B cell (primary cell): ENCODE data around the gene IL17B. TPM values are rescaled to one million over a fixed set of nuclear protein-coding genes. Genes with fewer than 3 reads are reported as not detected.

Experiments
- ATAC-seq: fragments of 200-7000 bp; cut with Tn5 transposase; one replicate; pipeline ENCODE4 v1.10.0; 2021; ENCODE audit warnings: low read depth, mild to moderate bottlenecking, moderate number of reproducible peaks, moderate library complexity
- CTCF ChIA-PET: fragments of 350-600 bp; sonication (Branson Sonifier 250); formaldehyde crosslinking; loops from one replicate; lab custom pipeline; 2021; ENCODE audit warnings: antibody characterized with exemption, inconsistent platforms; lab: Charles Lee
- POLR2A ChIA-PET: fragments of 350-600 bp; sonication (Branson Sonifier 250); formaldehyde crosslinking; loops from one replicate; lab custom pipeline; 2021; ENCODE audit warnings: antibody characterized with exemption; lab: Charles Lee
- DNase-seq: peaks from one replicate; pipeline ENCODE4 v3.0.0; 2013
- H2AFZ ChIP-seq: 2 replicates; pipeline ENCODE4 v1.6.1; 2012; ENCODE audit warnings: mild to moderate bottlenecking, low read depth, low read length; ENCODE audit not compliant: insufficient read depth, poor library complexity, severe bottlenecking
- H3K27ac ChIP-seq, 2 donors: 1 replicate in 1 of 2; 2 replicates in 1 of 2; pipeline ENCODE4 v1.5.1; 2012 to 2013; ENCODE audit warnings: low read length in 2 of 2, mild to moderate bottlenecking in 2 of 2, moderate library complexity in 1 of 2
- H3K27me3 ChIP-seq, 4 experiments: fragments of 200-600 bp in 1 of 4; sonication (generic) in 1 of 4; replicated peaks in 1 of 4; 1 replicate in 2 of 4; 2 replicates in 2 of 4; pipeline versions ENCODE4 v1.6.1 to v1.7.0; 2013 to 2016; ENCODE audit warnings: low read length in 3 of 4, mild to moderate bottlenecking in 2 of 4, mixed read lengths in 1 of 4, moderate library complexity in 1 of 4; ENCODE audit not compliant: insufficient read depth in 4 of 4, control insufficient read depth in 3 of 4; ENCODE audit errors: control extremely low read depth in 1 of 4
- H3K36me3 ChIP-seq, 2 experiments: replicated peaks in 1 of 2; 1 replicate in 1 of 2; 2 replicates in 1 of 2; pipeline versions ENCODE4 v1.6.1 to v1.7.1; 2013; ENCODE audit warnings: low read length in 1 of 2; ENCODE audit not compliant: insufficient read depth in 2 of 2, control insufficient read depth in 1 of 2; ENCODE audit errors: control extremely low read depth in 1 of 2, extremely low read depth in 1 of 2
- H3K4me1 ChIP-seq, 2 donors: fragments of 200-600 bp in 1 of 2; sonication (generic) in 1 of 2; 1 replicate in 1 of 2; 2 replicates in 1 of 2; pipeline versions ENCODE4 v1.5.1 to v1.6.1; 2013 to 2017; ENCODE audit warnings: low read length in 2 of 2; ENCODE audit not compliant: control insufficient read depth in 2 of 2, insufficient read depth in 2 of 2
- H3K4me2 ChIP-seq: replicated peaks from 2 replicates; pipeline ENCODE3; 2012; ENCODE audit warnings: mild to moderate bottlenecking, low read depth, low read length; ENCODE audit not compliant: poor library complexity, severe bottlenecking
- H3K4me3 ChIP-seq, 5 experiments: fragments of 200-600 bp in 1 of 5; sonication (generic) in 1 of 5; 1 replicate in 3 of 5; 2 replicates in 2 of 5; pipeline versions ENCODE4 v1.5.1 to v1.7.0; 2011 to 2016; ENCODE audit warnings: low read length in 4 of 5, mild to moderate bottlenecking in 4 of 5, low read depth in 2 of 5, control low read depth in 1 of 5, moderate library complexity in 1 of 5; ENCODE audit not compliant: insufficient read depth in 1 of 5; ENCODE audit errors: control extremely low read depth in 1 of 5, extremely low read depth in 1 of 5
- H3K79me2 ChIP-seq: fragments of 200-600 bp; sonication (generic); one replicate; pipeline ENCODE4 v1.6.0; 2016; ENCODE audit warnings: low read length; ENCODE audit not compliant: control insufficient read depth, insufficient read depth
- H3K9ac ChIP-seq: fragments of 200-600 bp; sonication (generic); 2 replicates; pipeline ENCODE4 v1.6.1; 2017; ENCODE audit warnings: mild to moderate bottlenecking, low read length, moderate library complexity
- H3K9me3 ChIP-seq, 3 donors: one replicate each; pipeline versions ENCODE4 v1.6.1 to v1.7.1; 2013; ENCODE audit warnings: low read length in 2 of 3; ENCODE audit not compliant: control insufficient read depth in 2 of 3, insufficient read depth in 1 of 3; ENCODE audit errors: control extremely low read depth in 1 of 3
- H4K20me1 ChIP-seq: 2 replicates; pipeline ENCODE4 v1.6.0; 2012; ENCODE audit warnings: mild to moderate bottlenecking, low read length; ENCODE audit not compliant: insufficient read depth, control insufficient read depth, poor library complexity, severe bottlenecking
- H3K27ac Mint-ChIP-seq: one replicate; pipeline ENCODE4 v1.8.0; 2021; ENCODE audit warnings: mixed read lengths
- H3K27me3 Mint-ChIP-seq: one replicate; pipeline ENCODE4 v1.8.0; 2021; ENCODE audit warnings: mixed read lengths
- H3K4me1 Mint-ChIP-seq: one replicate; pipeline ENCODE4 v1.8.0; 2021; ENCODE audit warnings: mixed read lengths
- H3K4me3 Mint-ChIP-seq: one replicate; pipeline ENCODE4 v1.8.0; 2021; ENCODE audit warnings: mixed read lengths
- H3K9me3 Mint-ChIP-seq: one replicate; pipeline ENCODE4 v1.8.0; 2022; ENCODE audit warnings: mixed read lengths; ENCODE audit not compliant: insufficient read depth
- EZH2 ChIP-seq: IDR thresholded peaks from 2 replicates; pipeline ENCODE4 v1.6.1; 2012; ENCODE audit warnings: borderline replicate concordance, low read depth, mild to moderate bottlenecking, moderate library complexity, low read length; ENCODE audit not compliant: insufficient read depth, poor library complexity, severe bottlenecking
- WGBS: methylation state at CpG from one replicate; pipeline ENCODE4 v1.1.5; 2013; ENCODE audit warnings: missing lambda C conversion rate; ENCODE audit not compliant: insufficient coverage; 5-methylcytosine and 5-hydroxymethylcytosine counted together
- intact Hi-C: fragments of 100-400 bp; cut with micrococcal nuclease; formaldehyde crosslinking; loops from one replicate; pipeline ENCODE4 v1.10.0; 2022
- polyA plus RNA-seq: library from polyadenylated mRNA; depleted of rRNA; stranded (reverse); fragments of >200 nt; gene quantifications from 2 replicates; pipeline ENCODE4 v1.2.3, GENCODE V29; 2012
- total RNA-seq, 2 donors: library from RNA; stranded (reverse); fragments of 120-200 nt in 1 of 2; gene quantifications; 1 replicate in 1 of 2; 2 replicates in 1 of 2; pipeline versions ENCODE4 v1.2.3 to v1.2.4, GENCODE V29; 2013 to 2022
- TF ChIP-seq, protein P1 (sequence below): fragments of 200-600 bp; IDR thresholded peaks from one replicate; pipeline ENCODE4 v1.8.0; 2022; ENCODE audit warnings: antibody characterized with exemption, mild to moderate bottlenecking

The IL17B gene
- total and polyA plus RNA-seq, 2 donors (not counting 1 experiment from before 2014, with no cell fraction given): not detected

DNA sequence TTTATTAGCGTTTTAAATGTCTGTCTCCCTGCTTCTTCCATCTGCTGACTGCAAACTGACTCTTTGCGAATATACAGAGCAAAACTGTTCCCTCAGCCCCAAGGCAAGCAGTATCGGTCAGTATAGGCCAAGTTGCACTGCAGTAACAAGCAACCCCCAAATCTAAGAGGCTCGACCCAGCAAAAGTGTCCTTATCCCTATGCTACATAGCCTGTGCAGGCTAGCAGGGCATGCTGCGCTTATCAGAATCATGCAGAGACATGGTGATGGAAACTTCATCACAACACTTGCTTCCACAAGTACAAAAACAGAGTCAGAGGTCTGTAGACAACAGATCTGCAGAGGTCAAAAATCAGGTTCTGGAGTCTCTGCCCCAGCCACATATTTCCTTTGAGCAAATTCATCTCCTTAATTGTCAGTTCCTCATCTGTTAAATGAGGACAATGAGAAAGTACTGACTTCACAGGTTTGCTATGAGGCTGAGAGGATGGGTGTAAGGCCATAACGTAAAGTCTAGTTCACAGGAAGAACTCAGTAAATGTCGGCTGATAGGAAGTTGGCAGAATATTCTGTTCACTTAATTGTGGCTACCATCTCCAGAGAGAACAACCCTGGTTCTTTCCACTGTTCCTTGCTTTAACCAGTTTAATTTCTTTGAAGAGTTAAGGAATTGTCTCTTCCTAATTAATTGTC lies 9.6 kb upstream of the IL17B start:
- TF ChIP-seq EZH2: no peak
- TF ChIP-seq, protein P1, sequence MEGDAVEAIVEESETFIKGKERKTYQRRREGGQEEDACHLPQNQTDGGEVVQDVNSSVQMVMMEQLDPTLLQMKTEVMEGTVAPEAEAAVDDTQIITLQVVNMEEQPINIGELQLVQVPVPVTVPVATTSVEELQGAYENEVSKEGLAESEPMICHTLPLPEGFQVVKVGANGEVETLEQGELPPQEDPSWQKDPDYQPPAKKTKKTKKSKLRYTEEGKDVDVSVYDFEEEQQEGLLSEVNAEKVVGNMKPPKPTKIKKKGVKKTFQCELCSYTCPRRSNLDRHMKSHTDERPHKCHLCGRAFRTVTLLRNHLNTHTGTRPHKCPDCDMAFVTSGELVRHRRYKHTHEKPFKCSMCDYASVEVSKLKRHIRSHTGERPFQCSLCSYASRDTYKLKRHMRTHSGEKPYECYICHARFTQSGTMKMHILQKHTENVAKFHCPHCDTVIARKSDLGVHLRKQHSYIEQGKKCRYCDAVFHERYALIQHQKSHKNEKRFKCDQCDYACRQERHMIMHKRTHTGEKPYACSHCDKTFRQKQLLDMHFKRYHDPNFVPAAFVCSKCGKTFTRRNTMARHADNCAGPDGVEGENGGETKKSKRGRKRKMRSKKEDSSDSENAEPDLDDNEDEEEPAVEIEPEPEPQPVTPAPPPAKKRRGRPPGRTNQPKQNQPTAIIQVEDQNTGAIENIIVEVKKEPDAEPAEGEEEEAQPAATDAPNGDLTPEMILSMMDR: no peak
- no peak for ATAC-seq

DNA sequence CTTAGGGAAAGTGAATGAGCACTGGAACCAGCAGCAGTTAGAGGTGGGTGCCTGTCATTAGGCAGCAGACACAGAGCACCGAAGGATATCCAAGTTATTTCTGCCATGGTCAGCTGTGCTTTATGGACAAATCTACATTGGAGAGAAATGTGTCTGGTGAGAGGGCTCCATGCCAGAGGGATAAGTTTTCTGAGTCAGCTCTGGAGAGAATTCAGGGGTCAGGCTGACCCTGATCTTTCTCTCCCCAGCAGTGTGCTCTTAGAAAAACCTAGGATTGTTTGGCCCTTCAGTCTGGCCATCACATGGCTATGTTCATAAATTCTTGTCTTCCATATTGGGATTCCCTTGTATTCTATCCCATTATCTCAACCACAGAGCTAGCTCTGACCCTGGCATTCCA lies 8.9 kb upstream of the IL17B start:
- Histone ChIP-seq H3K9ac (no peak overlapping the region), H3K4me2 (no peak overlapping the region), H3K4me1 (no peaks in the 10 kb centered on the region), H3K79me2 (no peaks in the 10 kb centered on the region), H3K4me3 (no peak overlapping the region), H2AFZ (no peak overlapping the region), H3K27me3 (no peaks in the 10 kb centered on the region), H3K9me3 (no peaks in the 10 kb centered on the region), H3K36me3 (no peaks in the 10 kb centered on the region), H4K20me1 (no peaks in the 10 kb centered on the region), H3K27ac (no peak overlapping the region)
- CTCF ChIA-PET: interaction anchor here (0.6 to 1.3 kb wide), 4 partner anchors 17 to 1354 kb away, joined by 3 to 6 read pairs (median 3); no protein-coding TSS in a partner anchor
- H3K27me3 Mint-ChIP-seq: peaks cover 8% of the 10 kb centered on the region
- intact Hi-C loops: no loop called here
- no peak for DNase-seq
- no peak overlapping the region for H3K27ac Mint-ChIP-seq
- no peaks in the 10 kb centered on the region for H3K9me3 Mint-ChIP-seq
- no peaks in the 10 kb centered on the region for H3K4me1 Mint-ChIP-seq
- no peak for ATAC-seq
- POLR2A ChIA-PET: interaction anchor here (0.5 kb wide), 1 partner anchor 154 kb away, joined by 5 read pairs; no protein-coding TSS in a partner anchor
- TF ChIP-seq EZH2: no peak
- TF ChIP-seq, protein P1: no peak
- WGBS: 83% methylated on average over 1 of the region's 1 CpG
- no peak overlapping the region for H3K4me3 Mint-ChIP-seq

More for the DNA sequence above, 9.6 kb upstream of the IL17B start:
- H3K79me2 ChIP-seq: no peaks in the 10 kb centered on the region
- no peak overlapping the region for H3K27ac ChIP-seq
- CTCF ChIA-PET: interaction anchor here (0.6 to 1.3 kb wide), 2 partner anchors 18 to 1353 kb away, joined by 3 to 6 read pairs; no protein-coding TSS in a partner anchor
- H3K9ac ChIP-seq: no peak overlapping the region
- no peaks in the 10 kb centered on the region for H3K36me3 ChIP-seq
- no peaks in the 10 kb centered on the region for H3K4me1 ChIP-seq
- DNase-seq: no peak
- Mint-ChIP-seq H3K27ac (no peak overlapping the region), H3K4me3 (no peak overlapping the region), H3K9me3 (no peaks in the 10 kb centered on the region), H3K27me3 (peaks cover 8% of the 10 kb centered on the region), H3K4me1 (no peaks in the 10 kb centered on the region)
- 94% methylated on average over 5 of the region's 7 CpGs for WGBS
- H3K4me2 ChIP-seq: no peak overlapping the region
- H2AFZ ChIP-seq: no peak overlapping the region
- POLR2A ChIA-PET: interaction anchor here (0.5 kb wide), 1 partner anchor 153 kb away, joined by 5 read pairs; no protein-coding TSS in a partner anchor
- no peaks in the 10 kb centered on the region for H3K27me3 ChIP-seq
- intact Hi-C loops: no loop called here
- H3K4me3 ChIP-seq: no peak overlapping the region
- no peaks in the 10 kb centered on the region for H3K9me3 ChIP-seq
- H4K20me1 ChIP-seq: no peaks in the 10 kb centered on the region
